Neuron (in vitro differentiated cells): Measurements from ENCODE around the gene ATL2.
"Not testable (repeated sequence)": the region's sequence is repeated elsewhere in the genome, so short reads cannot be mapped to it uniquely, and the experiment has no call there.

Experiments used
- H2AFZ ChIP-seq: one replicate; pipeline ENCODE4 v1.6.1; 2013; ENCODE audit warnings: low read depth, mild to moderate bottlenecking, inconsistent platforms, low read length, moderate library complexity
- H3K27me3 ChIP-seq: one replicate; pipeline ENCODE4 v1.6.1; 2013; ENCODE audit warnings: low read length; ENCODE audit not compliant: insufficient read depth
- H3K36me3 ChIP-seq: one replicate; pipeline ENCODE4 v1.6.1; 2013; ENCODE audit warnings: low read length; ENCODE audit not compliant: insufficient read depth
- H3K4me1 ChIP-seq: one replicate; pipeline ENCODE4 v1.6.1; 2013; ENCODE audit warnings: low read length; ENCODE audit not compliant: insufficient read depth
- H3K4me3 ChIP-seq: 2 replicates; pipeline ENCODE4 v1.5.1; 2013; ENCODE audit warnings: mild to moderate bottlenecking, low read length, moderate library complexity
- H3K9me3 ChIP-seq: one replicate; pipeline ENCODE4 v1.6.1; 2013; ENCODE audit warnings: low read length

ATL2 gene

GRCh38 chr2:38298539-38298938 is 78.5 kb downstream of the ATL2 start:
- Histone ChIP-seq H3K4me1 (no peaks in the 10 kb centered on the region), H2AFZ (no peak overlapping the region), H3K27me3 (no peaks in the 10 kb centered on the region), H3K36me3 (peaks cover 58% of the 10 kb centered on the region), H3K4me3 (no peak overlapping the region), H3K9me3 (no peaks in the 10 kb centered on the region)

- Histone ChIP-seq H2AFZ (no peak overlapping the region), H3K9me3 (no peaks in the 10 kb centered on the region), H3K27me3 (no peaks in the 10 kb centered on the region), H3K4me3 (no peak overlapping the region), H3K4me1 (no peaks in the 10 kb centered on the region), H3K36me3 (peaks cover 43% of the 10 kb centered on the region)
Measured at GRCh38 chr2:38296197-38296780, 80.8 kb downstream of the ATL2 start.

GRCh38 chr2:38294597-38294996 is 82.5 kb downstream of the ATL2 start:
- no peak overlapping the region for H3K4me3 ChIP-seq
- H3K9me3 ChIP-seq: no peaks in the 10 kb centered on the region
- H2AFZ ChIP-seq: no peak overlapping the region
- H3K36me3 ChIP-seq: peaks cover 38% of the 10 kb centered on the region
- no peaks in the 10 kb centered on the region for H3K27me3 ChIP-seq
- H3K4me1 ChIP-seq: no peaks in the 10 kb centered on the region

GRCh38 chr2:38293152-38293865 is 83.8 kb downstream of the ATL2 start:
- Histone ChIP-seq H3K9me3 (no peaks in the 10 kb centered on the region), H3K4me3 (no peak overlapping the region), H3K27me3 (no peaks in the 10 kb centered on the region), H2AFZ (no peak overlapping the region), H3K36me3 (peaks cover 27% of the 10 kb centered on the region), H3K4me1 (no peaks in the 10 kb centered on the region)

- Histone ChIP-seq H3K4me3 (no peak overlapping the region), H3K27me3 (no peaks in the 10 kb centered on the region), H2AFZ (no peak overlapping the region), H3K4me1 (no peaks in the 10 kb centered on the region), H3K9me3 (no peaks in the 10 kb centered on the region), H3K36me3 (peaks cover 2% of the 10 kb centered on the region)
Measured at GRCh38 chr2:38290332-38290731, 86.7 kb downstream of the ATL2 start.

- Histone ChIP-seq H3K9me3 (no peaks in the 10 kb centered on the region), H3K27me3 (no peaks in the 10 kb centered on the region), H3K4me1 (no peaks in the 10 kb centered on the region), H3K36me3 (no peaks in the 10 kb centered on the region), H2AFZ (no peak overlapping the region), H3K4me3 (no peak overlapping the region)
Measured at GRCh38 chr2:38284971-38285370, 92.1 kb downstream of the ATL2 start.

- H3K4me3 ChIP-seq: no peak overlapping the region
- H3K9me3 ChIP-seq: no peaks in the 10 kb centered on the region
- no peak overlapping the region for H2AFZ ChIP-seq
- H3K27me3 ChIP-seq: no peaks in the 10 kb centered on the region
- H3K36me3 ChIP-seq: no peaks in the 10 kb centered on the region
- peaks cover 2% of the 10 kb centered on the region for H3K4me1 ChIP-seq
Measured at GRCh38 chr2:38281095-38281742, 95.9 kb downstream of the ATL2 start.

GRCh38 chr2:38279201-38279600 is 97.9 kb downstream of the ATL2 start:
- Histone ChIP-seq H3K4me3 (no peak overlapping the region), H3K27me3 (no peaks in the 10 kb centered on the region), H3K4me1 (peaks cover 2% of the 10 kb centered on the region), H3K36me3 (no peaks in the 10 kb centered on the region), H2AFZ (no peak overlapping the region), H3K9me3 (no peaks in the 10 kb centered on the region)

- H3K9me3 ChIP-seq, H3K27me3 ChIP-seq, H3K4me1 ChIP-seq, H3K4me3 ChIP-seq, H2AFZ ChIP-seq, H3K36me3 ChIP-seq: not testable (repeated sequence)
Measured at GRCh38 chr2:38278117-38278438, 99.0 kb downstream of the ATL2 start.

GRCh38 chr2:38277245-38278116 is 99.6 kb downstream of the ATL2 start:
- H3K4me3 ChIP-seq: no peak overlapping the region
- no peaks in the 10 kb centered on the region for H3K36me3 ChIP-seq
- peaks cover 2% of the 10 kb centered on the region for H3K4me1 ChIP-seq
- H2AFZ ChIP-seq: no peak overlapping the region
- no peaks in the 10 kb centered on the region for H3K27me3 ChIP-seq
- no peaks in the 10 kb centered on the region for H3K9me3 ChIP-seq

- Histone ChIP-seq H3K27me3 (no peaks in the 10 kb centered on the region), H3K9me3 (no peaks in the 10 kb centered on the region), H3K4me1 (peaks cover 2% of the 10 kb centered on the region), H2AFZ (no peak overlapping the region), H3K4me3 (no peak overlapping the region), H3K36me3 (no peaks in the 10 kb centered on the region)
Measured at GRCh38 chr2:38274286-38275276, 102.5 kb downstream of the ATL2 start.

GRCh38 chr2:38271697-38272096 is 105.4 kb downstream of the ATL2 start:
- H3K4me3 ChIP-seq: no peak overlapping the region
- H3K9me3 ChIP-seq: no peaks in the 10 kb centered on the region
- no peaks in the 10 kb centered on the region for H3K27me3 ChIP-seq
- H3K36me3 ChIP-seq: no peaks in the 10 kb centered on the region
- H3K4me1 ChIP-seq: no peaks in the 10 kb centered on the region
- no peak overlapping the region for H2AFZ ChIP-seq
